Femur (tissue), 1 donor: Measurements from ENCODE around the gene TSPEAR.

Experiments used
- DNase-seq: peaks from one replicate; pipeline ENCODE4 v3.0.0-alpha.2; 2017

The TSPEAR gene

DNA sequence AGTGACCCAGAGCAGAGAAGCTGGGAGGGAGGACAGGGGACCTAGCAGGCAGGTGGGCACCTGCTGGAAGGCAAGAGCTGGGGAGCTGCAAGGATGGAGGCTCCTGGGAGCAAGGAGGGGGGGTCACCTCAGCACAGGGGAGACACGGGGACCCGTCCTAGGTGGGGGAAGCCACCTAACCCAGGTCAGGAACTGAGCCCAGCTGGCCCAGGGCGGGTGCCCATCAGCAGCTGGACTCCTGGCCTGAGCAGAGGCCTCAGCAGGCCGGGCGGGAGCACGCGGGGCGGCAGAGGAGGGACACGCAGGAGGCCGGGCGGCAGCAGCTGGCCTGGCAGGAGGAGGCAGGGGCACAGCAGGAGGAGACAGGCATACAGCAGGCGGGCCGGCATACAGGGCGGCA is 172.3 kb downstream of the TSPEAR start:
- no peak for DNase-seq

DNA sequence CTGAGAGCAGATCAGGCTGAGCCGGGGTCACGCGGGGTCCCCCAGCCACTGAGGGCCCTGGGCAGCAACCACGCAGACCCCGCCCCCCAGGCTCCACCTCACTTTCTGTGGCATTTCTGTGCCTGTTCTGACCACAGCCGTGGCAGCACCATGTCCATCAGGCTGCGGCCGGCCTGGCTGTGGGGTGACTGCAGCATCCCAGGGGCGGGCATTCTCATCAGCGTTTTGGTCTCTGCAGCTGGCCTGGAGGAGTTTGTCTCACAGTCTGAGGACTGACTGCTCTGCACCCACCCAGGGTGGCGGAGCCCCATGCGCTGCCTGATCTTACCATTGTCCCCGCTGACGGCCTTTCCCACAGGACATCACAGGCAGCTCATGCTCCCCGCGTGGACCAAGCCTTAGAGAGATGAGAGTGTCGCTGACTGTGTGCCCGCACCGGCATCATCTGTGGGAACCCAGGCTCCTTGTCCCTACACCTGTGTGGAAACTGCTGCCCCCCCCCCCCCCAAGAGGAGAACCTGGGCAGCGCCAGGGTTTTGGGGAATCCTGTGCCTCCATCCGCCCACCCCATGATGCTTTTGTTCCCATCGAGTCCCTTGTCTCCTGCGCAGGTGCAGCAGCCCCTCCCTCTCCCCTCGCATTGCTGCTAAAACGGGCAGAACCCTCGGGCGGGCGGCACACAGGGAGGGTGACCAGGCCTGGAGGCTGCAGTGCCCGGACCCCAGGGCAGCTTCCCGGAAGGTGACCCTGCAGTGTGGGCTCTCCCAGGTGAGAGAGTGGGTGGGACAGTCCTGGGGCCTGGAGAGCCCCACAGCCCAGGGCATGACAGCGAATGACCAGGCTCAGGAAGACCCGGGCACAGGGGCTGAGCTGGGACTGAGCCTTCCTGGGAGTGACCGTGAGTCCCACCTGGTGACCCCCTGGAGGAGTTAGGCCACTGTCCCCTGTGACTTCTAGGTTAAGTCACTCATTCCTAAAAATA is 173.2 kb downstream of the TSPEAR start:
- DNase-seq, result no peak

DNA sequence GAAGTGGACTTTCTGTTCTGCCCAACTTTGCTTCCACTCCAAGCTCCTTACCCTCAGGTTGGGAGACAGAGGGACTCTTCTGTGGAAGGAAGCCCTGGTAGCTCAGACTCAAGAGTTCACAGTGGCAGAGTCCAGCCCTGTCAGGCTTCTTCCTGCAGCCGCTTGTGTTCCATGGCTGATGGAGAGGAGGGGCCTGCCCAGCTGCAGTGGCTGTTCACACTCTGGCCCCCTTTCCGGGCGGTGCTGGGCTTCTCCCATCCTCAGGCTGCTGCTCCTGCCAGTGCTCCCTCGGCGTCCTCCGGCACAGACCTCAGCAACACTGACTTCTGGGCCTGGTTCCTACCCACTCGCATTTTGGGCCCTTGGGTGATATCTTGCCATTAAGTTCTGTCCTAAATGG is 175.4 kb downstream of the TSPEAR start:
- peak; percentile 13 for DNase-seq

DNA sequence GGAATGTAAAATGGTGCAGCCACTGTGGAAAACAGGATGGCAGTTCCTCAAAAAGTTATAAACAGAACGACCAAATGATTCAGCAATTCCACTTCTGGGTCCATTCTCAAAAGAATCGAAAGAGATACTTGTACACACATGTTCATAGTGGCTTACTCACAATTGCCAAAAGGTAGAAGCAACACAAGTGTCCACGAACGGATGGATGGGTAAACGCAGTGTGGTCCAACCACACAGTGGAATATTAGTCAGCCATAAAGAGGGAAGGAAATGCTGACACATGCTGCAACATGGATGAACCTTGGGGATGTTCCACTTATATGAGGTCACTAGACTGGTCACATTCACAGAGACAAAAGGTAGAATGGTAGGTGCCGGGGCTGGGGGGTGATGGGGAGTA is 176.7 kb downstream of the TSPEAR start:
- peak; percentile 9 for DNase-seq

DNA sequence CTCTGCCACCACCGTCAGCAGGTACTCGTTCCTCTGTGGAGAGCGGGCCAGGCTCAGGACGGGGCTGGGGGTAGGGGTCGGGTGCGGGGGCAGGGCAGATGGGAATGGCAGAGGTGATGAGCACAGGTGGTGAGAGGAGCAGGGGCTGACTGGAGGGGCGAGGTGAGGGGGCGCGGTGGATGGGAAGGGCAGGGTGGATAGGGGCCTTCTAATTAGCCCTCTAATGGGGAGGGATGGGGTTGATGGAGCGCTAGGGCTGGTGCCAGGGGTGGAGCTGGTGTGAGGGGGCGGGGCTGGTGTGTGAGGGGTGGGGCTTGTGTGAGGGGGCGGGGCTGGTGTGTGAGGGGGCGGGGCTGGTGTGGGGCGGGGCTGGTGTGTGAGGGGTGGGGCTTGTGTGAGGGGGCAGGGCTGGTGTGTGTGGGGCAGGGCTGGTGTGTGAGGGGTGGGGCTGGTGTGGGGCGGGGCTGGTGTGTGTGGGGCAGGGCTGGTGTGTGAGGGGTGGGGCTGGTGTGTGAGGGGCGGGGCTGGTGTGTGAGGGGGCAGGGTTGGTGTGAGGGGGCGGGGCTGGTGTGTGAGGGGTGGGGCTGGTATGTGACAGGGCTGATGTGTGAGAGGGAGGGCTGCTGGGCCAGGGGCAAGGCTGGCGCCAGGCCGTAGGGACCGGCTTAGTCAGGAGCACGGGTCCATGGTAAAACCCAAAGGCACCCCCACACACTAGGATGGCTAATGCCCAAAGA is 177.3 kb downstream of the TSPEAR start:
- peak; percentile 12 for DNase-seq

DNA sequence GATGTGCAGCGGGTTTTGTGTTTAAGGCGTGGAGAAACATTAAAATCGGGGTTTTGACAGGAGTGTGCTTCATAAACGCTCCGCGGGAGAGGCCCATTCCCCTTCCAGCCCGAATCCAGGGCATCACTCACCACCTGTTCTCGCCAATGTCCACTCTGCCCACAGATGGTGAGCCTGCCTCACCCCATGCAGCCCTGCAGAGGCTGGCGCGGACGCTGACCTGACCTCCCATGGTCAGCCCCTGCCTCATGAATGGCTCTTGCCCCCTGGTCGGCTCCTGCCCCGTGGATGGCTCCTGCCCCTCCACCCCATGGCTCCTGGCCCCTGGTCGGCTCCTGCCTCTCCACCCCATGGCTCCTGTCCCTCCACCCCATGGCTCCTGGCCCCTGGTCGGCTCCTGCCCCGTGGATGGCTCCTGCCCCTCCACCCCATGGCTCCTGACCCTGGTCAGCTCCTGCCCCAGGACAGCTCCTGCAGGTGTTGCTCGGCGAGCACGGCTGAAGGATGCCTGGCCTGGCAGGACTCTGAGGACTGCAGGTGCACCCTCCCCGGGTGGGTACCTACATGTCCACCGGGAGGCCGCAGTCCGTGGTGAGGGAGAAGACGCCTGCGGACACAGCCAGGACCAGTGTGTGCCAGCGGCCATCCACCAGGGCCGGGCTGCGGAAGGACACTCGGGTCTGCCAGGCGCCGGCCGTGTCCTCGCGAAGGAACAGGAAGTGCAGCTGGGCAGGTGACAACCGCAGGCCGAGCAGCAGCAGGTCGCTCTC is 178.1 kb downstream of the TSPEAR start:
- DNase-seq, result peak; percentile 12

DNA sequence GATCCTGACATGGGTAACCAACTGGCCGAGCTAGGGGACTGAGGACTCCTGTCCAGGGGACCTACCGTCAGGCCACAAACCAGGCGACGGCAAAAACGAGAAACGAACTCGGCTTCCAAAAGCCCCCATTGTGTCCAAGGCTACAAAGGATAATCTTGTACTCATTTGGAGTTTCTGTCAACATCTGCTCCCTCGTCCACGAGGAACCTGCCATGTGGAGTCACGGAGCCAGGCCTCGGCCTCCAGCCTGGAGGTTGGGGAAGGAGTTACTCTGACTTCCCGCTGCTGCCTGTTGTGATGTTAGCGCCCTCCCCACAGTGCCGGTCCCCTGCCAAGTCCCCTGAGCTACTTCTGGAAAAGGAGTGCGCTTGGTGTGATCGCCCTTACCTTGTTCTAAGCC is 178.7 kb downstream of the TSPEAR start:
- DNase-seq, result peak; percentile 9

DNA sequence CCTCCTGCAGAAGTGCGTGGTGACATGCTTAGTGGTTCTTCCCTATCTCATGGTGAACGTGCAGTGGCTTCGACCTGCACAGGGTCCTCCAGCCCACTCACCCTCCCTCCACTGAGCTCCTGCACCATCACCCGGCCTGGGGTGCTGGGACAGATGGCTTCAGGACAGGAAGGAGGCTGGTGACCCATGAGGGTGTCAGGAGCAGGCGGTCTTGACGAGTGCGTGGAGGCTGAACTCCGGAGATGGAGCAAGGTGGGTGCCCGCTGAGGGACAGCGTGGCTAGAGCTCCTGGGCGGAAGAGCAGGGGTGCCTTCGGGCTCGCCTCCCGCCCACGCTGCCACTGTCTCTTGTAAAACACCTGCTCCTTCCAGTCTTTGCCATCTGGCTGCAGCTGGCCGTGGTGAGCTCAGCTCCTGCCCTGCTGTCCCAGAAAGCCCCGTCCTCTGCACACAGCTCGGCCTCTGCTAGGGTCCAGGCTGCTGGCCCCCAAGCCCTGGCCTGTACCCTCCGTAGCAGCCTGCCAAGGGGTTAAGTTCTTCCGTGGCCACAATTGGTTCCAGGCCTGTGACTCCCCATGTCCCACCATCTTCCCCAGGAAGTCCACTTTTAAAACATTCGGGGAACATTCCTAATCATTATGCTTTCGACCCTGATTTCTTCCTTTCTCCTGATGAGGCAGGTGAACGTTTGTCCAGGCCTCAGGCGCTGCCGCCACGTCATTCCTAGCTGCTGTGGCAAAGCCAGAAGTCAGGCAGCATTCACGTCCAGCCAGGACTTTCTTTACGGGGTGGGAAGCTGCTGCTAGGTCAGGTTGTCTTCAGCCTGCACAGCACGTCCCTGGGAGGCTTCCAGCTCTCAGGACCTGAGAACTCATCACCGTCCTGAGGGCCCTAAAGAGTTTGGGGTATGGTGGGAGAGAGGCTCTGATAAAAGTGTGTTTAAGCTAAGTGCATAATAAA is 179.5 kb downstream of the TSPEAR start:
- peak; percentile 24 for DNase-seq

DNA sequence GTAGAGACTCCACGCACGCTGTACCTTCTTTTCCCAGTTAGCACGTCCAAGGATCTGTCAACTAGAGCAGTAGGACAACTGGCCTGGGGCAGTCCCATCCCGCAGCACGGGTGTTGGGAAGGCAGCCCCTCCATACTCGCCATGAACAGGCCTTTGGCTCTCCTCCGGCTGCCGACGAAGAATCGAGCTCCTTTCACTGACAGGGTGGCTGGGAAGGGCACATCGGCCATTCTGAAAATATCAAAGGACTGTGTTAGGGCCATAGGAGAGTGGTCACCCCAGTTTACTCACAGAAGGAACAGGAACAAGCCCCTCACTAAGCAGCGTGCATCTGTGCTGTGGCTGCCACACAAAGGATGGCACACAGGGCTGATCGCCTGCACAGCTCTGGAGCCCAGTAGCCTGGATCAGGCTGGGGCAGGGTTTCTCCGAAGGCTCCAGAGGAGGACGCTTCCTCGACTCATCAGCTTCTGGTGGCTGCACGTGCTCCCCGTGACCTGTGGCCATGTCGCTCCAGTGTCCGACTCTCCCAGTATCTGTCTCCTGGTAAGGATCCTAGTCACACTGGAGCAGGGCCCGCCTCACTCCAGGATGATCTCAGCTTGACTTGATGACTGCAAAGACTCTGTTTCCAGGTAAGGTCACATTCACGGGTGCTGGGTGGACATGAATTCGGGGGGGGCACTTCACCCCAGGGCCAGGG is 180.3 kb downstream of the TSPEAR start:
- DNase-seq, result peak; percentile 11

DNA sequence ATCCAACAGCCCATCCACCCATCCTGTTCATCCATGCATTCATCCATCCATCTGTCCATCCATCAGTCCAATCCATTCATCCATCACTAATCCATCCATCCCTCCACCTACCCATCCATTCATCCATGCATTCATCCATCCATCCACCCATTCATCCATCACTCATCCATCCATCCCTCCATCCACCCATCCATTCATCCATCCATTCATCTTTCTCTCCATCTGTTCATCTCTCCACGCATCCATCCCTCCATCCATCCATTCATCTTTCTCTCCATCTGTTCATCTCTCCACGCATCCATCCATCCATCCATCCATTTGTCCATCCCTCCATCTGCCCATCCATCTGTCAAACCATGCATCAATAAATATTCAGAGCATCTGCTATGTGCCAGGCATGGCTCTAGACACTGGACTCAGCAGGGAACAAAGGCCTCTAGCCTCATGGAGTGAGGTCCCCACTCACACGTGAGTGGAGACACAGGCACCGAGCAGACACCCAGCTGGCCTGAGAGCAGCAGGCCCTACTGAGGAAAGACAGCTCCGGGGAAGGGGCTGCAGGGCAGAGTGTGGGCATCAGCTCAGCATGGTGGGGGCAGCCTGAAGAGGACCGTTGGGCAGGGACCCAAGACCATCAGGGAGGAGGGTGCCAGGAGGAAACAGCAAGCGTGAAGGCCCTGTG is 181.0 kb downstream of the TSPEAR start:
- DNase-seq, result peak; percentile 4

DNA sequence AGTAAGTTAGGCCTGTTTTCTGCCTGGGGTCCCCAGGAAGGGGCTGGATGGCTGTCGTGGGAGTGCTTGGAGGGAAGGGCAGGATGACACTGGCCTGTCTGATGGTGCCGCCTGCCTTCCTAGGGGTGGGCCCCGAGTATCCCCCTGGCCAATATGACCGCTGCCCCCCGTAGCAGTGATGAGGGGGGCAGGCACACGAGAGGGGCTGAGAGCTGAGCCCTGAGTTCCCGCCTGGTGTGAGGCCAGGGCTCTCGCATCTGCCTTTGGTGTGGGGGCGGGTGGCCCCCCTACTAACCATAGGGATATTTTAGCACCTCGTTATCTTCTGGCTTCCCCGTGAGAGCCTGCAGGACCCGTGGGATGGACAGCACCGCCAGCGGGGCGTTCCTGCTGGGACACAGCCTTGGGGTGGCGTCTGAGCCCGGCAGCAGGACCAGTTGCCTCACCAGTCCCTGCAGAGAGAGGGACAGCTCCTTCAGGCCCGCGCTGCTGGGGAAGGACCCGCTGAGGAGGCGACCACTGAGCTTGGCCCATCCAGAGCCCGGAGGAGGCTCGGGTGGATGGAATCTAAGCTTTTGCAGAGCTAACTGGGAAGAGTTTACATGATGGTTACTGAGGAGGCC is 181.8 kb downstream of the TSPEAR start:
- no peak for DNase-seq

DNA sequence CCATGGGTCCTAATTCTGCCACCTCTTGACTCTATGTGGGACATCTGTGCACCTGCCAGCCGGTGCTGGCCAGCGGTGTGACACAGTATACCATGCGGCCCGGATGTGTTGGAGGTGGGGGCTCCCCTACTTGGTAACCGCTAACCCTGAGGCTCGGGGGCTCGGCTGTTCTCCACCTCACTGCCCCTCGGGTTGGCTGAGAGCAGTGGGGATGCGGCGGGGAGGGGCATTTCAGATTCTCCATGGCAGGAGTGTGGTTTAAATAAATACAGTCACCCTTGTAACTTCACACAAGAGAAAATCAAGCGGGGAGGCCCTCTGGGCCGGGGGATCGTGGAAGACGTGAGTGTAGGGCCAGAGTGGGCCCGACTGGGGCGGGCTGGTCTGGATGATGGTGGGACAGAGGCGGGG is 182.4 kb downstream of the TSPEAR start:
- peak; percentile 4 for DNase-seq

DNA sequence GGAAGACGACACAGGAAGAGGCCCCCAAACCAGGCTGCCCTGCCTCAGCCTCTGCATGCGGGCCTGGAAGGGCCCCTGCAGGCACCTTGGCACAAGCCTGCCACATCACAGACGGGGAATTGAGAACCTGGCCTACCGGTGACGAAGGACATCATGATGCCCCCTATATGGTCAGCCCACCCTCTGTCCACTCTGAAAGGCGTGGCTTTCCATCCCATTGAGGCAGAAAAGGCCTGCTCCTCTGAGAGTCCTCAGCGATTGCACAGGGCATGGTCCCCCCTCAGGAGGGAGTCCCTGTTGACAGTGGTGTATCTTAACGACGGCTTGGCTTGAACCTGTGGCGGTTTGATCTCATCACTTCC is 182.8 kb downstream of the TSPEAR start:
- peak; percentile 10 for DNase-seq

DNA sequence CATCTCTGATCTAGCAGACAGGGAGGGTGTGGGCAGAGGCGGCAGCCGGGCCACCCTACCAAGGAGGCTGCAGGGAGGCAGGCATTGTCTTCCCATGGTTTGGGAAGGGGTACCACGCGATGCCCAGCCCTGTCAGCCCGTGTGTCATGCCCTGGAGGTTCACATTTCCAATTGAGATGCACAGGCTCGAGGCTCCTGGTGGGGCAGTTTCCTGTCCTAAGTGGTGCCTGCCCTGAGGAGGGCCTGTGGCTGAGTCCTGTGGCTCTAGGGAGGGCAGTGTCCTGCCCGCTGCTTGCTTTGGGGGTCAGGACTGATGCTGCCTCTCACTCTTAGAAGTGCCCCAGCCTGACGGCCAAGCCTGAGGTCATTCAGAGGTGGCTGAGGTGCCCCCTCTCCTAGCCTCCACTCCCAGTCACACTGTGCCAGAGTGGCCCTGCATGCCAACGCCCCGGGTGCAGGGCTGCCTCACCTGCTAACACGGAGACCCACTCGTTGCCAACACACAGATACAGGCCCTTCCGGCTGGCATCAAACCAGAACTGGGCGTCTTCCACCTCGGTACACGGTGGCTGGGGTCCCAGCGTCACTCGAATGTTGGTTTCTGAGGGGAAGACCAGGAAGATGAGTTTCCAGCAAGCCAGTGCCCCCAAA is 183.3 kb downstream of the TSPEAR start:
- peak; percentile 4 for DNase-seq

DNA sequence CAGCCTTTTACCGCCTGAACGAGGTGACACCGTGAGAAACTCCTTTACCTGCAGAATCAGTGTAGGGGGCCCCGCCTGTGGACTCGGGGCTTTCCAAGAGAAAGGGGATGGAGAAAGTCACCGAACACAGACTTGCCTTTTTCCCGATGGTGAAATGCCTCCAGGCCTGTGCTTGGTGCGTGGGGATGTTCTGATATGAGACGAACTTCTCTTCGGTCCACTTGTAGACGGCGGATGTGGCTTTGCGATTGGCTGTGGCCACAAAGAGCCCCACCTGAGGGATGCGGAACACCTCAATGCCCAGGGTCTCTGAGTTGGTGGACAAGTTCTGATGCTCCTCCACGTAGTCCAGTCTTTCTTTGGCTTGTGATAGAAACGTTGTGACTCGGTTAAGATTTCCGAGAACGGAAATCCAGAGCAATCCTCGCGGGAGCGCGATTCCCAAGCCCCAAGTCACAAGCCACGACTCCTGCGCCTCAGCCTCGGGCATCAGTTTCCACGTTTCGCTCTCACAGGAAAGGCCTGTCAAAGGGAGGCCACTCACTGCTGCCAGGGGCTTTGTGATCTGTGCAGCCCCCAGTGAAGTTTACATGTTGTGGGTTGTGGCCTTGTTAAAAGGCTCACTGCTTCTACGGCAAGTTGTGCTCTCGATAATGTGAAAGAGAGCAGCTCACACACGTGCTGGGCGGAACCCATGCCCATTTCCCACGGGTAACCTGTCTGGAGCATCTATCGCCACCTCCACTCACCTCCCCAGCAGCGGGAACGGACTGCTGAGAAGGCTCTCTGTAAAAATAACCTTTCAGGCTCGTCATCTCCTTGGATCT is 184.0 kb downstream of the TSPEAR start:
- DNase-seq, result peak; percentile 5

DNA sequence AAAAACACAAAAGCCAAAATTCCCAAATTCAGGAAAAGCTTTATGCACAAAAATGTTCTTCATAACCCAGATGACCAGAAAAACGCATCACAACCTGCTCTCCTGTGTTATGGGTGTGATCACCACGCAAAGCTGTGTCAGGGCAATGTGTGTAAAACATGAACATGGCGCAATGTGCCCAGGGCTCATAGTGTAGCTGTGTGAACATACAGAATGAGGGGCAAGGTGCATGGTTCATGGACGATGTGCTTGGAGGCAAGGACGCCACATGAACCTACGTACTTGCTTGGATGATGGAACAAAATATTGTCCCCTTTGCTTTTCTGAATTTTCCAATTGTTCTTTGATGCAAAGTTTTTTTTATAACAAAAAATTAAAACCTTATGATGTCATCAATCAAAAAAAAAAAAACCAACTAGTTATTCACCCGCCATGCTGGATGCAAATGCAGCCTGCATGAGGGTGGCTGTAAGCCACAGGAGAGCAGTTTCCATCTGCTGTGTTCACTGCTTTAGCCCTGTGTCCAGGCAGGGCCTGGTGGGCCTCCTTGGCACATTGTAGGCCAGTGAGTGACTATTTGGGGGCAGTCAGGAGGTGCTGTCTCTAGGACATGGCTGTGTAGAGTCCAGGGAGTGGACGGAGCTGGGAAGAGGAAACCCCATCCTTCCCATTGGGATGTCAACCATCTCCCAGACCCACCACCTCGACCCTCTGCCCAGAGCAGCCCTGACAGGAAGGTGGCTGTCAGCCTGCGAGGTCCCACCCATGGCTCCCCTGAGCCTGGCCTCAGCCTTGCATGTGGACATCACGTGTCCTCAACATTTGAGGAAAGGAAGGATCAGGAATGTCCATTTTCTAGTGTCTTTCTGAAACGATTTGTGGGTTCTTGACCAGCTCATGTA is 185.0 kb downstream of the TSPEAR start:
- DNase-seq, result peak; percentile 5

DNA sequence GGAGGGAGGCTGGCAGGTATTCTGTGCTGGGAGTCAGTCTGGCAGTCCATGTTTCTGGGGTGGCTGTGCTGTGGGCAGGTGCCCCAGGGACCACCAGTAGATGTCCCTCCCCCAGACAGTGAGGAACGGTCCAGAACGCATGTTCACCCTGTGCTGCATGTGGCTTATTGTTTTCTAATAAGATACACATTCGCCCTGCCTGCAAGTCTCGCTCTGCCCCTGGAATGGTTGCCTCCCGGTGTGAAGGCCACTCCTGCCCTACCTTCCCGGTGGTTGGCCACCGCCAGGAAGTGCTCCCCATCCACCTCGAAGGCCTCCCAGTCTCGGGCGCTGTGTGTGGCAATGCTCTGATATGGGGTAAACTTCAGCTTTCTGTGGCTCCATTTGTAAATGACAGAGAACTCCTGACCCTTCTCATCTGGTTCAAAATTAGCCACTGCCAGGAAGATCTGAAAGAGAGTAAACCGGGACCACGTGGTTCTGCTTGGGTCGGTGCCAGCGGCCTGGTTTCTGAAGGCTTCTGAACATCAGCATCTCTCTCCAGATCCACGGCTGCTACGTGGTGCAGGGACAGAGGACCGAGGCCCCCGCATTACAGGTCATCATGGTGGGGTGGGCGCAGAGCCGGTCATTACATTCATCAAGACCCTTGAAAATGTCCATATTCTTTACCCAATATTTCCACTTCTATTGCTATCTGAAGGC is 185.8 kb downstream of the TSPEAR start:
- DNase-seq, result peak; percentile 8
